GM18502 (cell line): ENCODE results near the gene ZNF22.

Experiments
- ATAC-seq: cut with Tn5 transposase; IDR thresholded peaks from one replicate; pipeline ENCODE4 v1.9.1; 2021; ENCODE audit warnings: mild to moderate bottlenecking; ENCODE audit not compliant: unreplicated experiment, poor library complexity

Gene ZNF22

DNA sequence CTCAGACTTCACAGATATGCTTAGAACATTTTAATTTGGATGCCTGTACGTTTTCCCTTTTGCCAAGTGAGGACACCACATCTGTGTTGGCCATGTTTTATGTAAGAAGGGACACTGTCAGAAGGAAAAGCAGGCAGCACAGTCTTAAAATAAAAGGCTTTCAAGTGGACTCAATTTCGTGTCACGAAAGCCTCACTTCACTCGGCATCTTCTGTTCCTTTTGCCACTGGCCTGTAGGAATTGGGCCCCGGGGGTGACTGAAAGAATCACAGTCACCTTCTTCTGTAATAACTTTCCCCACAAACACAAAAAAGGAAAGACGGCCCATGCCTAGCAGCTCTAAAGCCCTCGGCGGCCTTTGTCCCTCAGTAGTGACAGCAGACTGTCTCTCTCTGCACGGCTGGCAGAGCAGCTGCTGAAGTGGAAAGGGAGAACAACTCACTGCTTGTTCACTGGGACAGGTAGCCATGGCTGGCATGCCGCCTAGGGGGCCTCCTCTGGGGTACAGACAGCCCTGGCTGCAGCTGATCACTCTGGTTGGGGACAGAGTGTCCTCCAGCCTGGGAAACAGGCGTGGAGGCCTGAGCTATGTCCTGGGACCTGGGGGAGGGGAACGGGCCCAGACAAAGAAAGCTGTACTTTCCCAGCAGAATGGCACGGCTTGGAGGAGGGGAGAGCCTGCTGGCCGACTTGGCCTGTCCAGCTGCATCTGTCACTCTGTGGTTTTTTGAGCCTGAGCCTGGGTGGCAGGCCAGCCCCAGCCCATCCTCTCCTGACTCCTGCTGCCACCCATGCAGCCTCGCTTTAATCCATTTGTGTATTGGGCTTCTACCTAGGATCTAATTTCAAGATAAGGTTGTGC, 36.7 kb upstream of the ZNF22 start:
- ATAC-seq = no peak

DNA sequence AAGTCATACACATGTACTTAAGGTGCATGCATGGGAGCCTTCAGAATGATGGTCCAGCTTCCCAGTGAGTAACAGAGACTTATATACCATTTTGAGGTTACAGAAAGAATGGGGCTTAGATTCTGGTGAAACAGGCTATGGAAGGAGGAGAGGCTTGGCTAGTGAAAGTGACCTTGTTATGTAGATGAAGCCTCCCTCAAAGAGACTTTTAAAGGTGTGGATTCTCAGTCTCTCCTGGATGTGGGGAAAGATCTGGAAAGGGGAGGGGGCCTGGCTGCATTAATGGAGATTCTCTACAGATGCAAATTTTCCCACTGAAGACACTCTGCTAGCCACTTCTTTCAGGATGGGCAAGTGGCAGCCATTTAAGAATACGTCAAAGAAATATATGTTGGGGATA, 35.6 kb upstream of the ZNF22 start:
- no peak for ATAC-seq

DNA sequence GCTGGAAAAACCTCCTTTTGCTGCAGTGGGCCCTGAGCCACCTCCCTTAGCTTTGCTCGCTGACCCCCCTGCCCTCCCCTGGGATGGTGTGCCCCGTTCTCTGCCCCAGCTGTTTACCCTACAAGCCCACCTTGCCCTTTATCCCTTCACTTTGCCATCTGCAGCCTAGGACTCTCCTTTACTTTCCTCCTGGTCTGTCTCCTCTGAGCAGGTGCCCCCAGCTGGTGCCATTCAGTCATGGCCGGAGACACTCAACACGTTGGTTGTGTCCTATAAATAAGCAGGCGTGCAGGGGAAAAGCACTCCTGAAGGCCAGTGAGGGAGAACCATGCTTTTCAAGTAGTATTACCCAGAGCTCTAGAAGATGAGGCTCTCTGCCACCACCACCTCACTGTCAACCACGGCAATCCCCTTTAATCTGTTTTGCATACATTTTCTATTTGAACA, 35.0 kb upstream of the ZNF22 start:
- peak; percentile 58 for ATAC-seq

DNA sequence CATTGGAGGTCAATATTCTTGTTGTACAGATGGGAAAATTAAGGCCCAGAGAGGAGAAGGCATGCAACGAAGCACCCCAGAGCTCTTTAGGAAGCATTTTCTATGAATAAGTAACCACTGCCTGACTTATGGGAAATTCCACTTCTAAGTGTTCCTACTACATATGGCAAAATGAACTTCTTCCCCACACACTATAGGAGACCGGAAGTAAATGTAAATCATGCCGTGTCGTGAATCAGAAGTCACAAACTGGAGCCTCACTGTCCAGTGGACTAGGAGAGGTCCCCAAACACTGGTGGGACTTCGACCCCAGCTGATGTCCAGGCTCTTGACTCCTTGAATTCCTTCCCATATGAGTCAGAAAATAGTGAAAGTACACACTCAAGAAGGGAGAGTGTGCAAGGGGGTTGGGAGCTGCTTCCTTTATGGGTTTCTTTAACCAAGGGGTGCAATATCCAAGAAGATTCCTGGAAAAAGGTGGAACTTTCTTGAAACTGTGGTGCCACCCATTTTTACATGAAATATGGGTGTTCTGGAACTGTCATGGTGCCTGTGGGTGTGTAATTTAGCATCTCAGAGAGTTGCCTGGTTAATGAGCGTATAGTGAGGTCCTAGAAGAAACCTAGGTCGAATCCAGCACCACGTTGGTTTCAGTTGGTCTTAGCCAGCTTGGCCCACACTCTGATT, 34.5 kb upstream of the ZNF22 start:
- ATAC-seq = peak; percentile 41

DNA sequence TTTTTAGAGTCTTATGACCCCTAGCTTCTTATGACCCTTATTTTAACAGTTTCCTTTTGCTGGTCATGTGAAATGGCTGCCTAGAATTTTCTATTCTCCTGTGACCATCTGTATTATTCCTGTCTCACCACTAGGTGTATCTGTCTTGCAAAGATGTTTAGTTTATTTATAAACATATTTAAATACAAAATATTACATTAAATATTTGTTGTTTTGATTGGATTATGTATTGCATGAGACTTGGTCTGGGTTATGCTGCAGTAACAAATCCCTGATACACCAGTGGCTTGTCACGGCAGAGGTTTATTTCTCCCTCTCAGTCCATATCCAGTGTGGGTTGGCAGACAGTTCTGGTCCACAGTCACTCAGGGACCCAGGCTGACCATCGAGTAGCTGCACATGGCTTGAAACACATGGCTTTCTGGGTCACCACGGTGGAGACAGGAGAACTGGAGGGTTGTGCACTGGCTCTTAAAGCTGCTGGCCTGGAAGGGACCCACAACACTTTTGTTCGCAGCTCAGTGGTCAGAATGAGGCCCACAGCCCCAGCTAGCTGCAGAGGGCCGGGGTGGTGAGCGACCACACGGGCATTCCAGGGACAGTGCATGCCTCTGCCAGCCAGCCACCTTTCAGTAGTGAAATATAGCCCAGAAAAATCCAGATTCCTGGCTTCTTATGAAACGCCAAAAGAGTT, 33.8 kb upstream of the ZNF22 start:
- ATAC-seq = no peak

DNA sequence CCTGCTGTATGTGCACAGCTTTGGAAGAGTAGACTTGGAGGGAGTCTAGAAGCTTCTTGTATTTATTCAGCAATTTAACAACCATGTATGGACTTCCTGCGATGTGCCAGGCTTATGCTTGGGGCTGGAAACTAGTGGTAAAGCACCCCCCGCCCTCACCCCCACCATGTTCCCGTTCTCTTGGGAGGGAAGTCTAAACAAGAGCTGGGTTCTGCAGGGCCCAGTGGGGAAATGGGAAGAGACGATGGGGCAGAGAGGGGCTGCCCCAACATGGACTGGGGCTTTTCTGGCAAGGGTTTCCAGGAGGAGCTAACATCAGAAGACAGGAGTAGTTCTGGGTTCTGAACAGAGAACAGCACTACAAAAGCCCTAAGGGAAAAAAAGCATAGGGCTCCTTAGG, 33.1 kb upstream of the ZNF22 start:
- no peak for ATAC-seq

DNA sequence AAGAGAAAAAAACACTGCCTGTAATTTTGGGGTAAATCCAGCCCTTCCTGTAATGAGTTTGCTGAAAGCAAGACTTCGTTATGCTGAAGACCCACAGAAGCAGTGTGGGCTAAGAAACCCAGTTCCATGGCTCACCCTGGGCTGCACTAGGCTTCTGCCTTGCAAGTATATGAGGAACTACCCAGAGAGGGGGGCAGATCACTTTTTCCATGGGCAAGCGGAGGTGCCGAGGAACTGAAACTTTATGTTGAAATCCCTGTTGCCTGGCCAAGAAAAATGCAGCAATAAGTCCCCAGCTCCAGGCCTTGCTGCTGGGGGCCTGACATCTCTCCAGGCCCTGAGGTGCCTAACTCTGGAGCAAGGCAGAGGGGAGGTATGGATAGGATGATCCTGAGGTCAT, 32.6 kb upstream of the ZNF22 start:
- no peak for ATAC-seq

DNA sequence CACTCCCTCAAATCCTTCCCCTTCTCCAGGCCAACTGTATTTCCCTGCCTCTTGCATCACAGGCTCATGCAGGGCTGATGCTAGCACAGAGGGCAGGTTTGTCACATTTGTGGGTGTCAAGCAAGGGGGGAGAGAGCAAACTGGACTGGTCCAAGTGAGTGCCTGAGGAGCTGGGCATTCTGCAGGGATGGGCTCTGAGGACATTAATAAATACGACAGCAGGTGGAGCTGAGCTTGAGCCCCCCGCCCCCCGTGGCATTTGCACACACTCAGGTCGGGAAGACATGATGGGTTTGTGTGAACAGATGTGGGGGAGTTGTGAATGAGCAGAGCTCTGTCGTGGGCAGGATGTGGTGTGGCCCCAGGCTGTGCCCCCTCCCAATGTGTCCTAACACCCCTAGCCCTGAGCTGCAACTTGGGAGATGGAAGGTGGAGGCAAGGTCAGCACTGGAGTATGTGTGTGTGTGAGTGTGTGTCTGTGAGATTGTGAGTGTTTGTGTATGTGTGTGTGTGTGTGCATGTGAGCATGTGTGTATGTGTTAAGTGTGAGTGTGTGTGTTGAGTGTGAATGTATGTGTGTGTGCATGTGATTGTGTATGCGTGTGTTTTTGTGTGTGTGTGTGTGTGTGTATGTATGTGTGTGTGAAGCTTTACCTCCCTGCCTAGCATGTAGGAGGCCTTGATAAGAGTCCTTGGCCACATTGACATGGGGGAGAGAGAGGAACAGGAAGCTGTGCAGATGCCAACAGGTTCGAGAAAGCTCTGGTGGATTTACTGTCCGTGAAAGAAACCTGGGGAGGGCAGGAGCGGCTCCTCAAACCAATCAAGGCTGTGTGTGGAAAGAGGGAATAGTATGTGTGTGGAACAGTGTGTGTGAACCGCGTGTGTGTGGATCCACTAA, 32.0 kb upstream of the ZNF22 start:
- no peak for ATAC-seq

DNA sequence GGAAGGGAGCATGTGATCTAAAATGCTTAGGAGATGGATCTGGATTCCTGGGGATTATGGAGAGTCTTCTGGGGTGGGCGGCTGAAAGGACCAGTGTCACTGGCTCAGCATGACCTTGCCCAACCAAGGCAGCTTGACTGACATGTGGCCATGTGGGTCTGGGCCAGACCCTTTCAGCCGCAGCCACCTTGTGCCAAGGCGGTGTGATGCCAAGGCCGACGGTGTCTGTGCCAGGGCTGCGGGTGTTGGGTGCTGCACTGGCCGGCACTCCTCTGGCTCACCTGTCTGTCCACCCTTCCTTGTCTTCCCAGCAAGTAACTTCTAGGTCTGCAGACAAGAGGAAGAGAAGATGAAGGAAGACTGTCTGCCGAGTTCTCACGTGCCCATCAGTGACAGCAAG, 30.9 kb upstream of the ZNF22 start:
- no peak for ATAC-seq

DNA sequence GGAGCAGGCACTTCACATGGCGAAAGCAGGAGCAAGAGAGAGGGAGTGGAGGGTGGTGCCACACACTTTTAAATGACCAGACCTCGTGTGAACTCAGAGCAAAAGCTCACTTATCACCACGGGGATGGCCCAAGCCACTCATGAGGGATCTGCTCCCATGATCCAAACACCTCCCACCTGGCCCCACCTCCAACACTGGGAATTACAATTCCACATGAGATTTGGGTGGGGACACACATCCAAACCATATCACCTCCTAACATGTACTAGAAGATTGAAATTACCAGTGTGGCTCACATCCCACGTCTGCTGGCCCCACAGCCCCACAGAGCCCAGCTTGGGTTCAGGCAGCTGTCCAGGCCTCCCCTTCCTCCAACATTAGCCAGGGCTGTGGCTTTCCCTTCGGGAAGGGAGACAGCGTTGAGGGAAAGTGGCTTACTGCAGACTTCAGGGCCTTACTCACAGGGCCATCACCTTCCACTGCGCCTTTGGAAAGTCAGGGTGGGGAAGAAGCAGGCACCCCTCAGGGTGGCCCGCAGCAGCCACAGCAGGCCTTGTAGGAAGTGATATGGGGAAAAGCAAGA, 29.8 kb upstream of the ZNF22 start:
- no peak for ATAC-seq

DNA sequence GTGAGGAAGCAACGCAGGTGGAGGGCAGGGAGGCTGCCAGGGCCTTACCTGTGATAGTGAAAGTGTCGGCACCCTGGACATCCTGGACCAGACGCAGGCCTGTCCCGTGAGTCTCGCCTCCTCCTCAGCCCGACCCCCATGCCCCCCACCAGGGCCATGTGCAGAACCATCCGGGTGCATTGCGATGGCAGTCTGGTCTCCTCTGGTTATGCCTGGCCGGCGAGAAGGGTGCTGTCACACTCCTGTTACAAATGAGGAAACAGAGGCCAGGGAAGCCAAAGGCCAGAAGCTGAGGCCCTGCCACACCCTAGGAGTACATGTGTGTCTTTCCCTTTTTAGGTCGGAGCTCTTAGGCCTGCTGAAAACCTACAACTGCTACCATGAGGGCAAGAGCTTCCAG, 29.3 kb upstream of the ZNF22 start:
- no peak for ATAC-seq

DNA sequence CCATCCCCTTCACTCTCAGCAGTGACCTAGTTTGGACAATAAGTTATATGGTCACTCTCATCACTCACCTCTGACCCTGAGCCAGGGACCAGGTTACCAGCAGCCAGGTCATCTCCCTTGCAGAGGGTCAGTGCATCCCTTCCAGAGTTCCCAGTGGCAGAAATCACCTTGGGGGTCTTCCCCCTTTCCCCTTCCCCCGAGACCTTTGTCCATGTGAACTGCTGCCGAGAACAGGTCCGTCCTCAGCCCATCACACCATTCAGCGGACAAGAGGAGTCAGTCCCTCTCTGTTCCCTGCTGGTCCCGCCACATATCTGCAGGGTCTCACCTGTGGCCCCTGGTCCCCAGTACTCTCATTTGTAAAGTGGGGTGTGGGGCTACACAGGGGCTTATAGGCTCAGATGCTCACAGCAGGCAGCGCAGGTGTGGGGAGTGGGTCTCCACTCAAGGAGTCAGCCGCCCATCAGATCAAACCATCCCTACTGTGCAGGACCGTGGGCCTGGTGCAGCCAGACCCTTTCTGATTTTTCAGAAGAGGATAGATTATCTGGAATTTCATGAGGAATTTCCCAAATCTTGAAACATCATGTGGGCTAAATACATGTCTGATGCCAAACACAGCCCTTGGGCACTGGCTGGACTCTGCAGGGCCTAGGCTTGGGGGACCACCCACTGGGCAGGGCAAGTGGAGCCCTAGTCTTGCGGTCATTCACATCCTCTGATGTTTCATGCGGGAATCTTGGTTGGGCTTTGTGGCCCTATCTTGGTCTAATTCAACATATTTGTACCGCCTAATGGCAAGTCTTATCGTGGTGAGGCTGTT, 28.6 kb upstream of the ZNF22 start:
- ATAC-seq = no peak

DNA sequence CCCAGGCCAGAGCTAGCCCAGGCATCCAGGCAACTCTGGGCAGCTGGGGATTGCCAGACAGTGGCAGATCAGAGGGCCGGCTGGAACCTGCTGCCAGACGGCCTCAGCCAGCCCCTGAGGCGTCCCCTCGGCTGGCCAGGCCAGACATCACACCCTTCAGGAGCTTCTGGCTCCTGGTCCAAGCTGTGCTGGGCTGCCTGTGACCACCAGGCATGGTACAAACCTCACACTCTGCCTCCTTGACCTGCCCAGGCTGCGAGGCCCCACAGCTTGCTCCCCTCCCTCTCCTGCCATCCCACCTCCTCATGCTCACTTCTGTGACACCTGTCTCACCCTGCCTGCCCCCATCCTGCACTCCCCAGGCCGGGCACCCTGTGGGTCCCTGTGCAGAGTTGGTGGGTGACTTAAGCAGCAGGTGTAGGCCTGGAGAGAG, 27.8 kb upstream of the ZNF22 start:
- no peak for ATAC-seq

DNA sequence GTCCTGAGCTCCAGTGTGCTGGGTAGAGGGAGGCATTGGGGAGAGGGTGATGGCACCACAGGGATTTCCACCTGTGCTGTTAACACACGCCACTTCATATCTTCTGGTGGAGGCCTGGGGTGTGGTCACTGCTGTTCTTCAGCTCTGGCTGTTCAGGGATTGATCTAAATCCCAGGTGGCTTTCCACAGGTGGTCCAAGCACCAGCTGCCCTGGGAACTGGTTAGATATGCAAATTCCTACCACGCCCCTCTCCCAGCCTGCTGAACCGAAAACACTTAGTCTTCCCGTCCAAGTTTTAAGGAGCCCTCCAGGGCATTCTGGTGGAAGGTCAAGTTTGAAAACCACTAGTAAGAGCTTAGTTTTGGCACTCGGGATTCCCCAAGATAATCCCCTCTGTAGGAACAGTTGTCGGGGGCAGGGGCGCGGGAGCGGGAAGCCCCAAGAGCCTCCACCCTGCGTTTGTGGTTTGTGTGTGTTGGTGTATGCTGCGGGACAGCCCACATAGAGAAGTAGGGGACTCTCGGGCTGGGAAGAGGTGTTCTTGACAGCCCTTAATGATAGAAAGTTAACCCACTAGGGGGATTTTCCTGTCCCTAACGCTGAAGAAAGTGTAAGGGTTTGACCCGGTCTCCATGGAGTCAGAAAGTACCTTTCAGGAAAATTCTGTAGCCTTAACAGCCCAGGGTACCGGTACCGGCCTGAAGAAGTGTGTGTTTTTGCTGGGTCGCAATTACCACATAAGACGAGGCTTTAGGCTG, 27.2 kb upstream of the ZNF22 start:
- no peak for ATAC-seq

DNA sequence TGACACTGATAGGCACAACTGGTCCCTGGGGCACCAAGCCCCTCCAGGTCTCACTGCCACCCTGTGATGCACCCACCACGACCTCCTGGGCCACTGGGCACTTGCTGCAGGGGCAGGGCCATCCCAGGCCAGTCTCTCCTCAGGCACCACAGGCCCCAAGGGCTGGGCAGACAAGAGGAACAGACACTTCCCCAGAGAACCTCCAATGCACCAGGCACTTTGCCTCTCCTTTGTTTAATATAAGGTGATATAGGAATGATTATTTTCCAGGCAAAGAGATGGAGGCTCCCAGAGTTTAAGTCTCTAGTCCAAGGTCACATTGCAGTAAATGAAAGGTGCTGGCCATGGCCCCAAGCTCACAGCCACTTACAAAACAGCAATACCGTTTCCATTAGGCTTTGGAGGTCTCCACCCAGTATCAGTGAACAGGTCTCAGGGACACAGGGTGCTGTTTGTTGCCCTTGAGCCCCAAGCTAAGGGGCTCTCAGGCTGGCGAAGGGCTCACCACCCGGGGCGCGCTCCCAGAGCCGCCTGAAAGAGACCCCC, 26.6 kb upstream of the ZNF22 start:
- no peak for ATAC-seq

DNA sequence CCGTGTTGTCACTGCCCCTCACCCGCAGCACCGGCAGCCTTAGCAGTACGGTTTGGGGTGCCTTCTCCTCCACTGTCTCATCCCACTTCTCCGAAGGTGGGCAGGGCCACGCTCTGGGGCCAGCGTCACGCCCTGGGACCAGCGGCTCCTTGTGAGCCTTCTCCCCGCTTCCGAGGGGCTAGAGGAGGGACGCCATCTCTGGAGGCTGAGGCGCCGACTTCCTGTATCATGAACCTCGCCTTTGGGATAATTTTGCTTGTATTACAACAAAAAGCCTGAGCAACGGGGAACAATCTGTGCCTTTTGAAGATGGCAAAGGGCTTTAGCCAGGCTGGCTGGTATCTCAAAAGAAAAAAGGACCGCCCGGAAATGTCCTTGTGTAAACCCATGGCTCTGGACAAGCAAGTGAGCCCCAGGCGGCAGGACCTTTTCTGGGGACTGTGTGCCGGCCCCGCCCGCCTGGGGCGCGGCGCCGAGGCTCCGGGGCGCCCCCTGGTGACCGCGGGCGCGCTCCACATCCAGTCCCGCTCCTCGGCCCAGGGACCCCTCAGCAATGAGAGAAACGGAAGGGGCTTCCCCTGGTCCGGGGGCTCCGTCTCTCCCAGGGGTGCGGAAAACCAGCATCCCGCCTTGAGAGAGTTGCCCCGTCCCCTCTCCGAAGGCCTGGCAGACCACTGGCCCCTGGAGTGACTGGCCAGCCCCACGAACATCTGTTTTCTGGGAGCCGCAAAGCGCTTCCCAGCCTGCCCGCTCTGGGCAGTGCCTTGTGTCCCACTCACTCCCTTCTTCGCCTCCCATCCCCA, 25.9 kb upstream of the ZNF22 start:
- ATAC-seq = peak; percentile 73
